Duodenal mucosa (tissue), 2 donors: ENCODE measurements around the gene MUC3A.
A peak's percentile ranks its signal among the peaks of the same experiment; 100 is the strongest.

Experiments used
- H3K27ac ChIP-seq: one replicate; pipeline ENCODE4 v1.7.0; 2013; ENCODE audit warnings: low read depth, low read length
- H3K27me3 ChIP-seq, 2 donors: one replicate each; pipeline ENCODE4 v1.7.0; 2013; ENCODE audit warnings: low read length in 2 of 2, control low read depth in 1 of 2; ENCODE audit not compliant: insufficient read depth in 2 of 2, control insufficient read depth in 1 of 2
- H3K36me3 ChIP-seq, 2 donors: one replicate each; pipeline ENCODE4 v1.7.0; 2013; ENCODE audit warnings: low read length in 2 of 2, control low read depth in 1 of 2; ENCODE audit not compliant: insufficient read depth in 2 of 2, control insufficient read depth in 1 of 2
- H3K4me1 ChIP-seq, 2 donors: one replicate each; pipeline ENCODE4 v1.7.0; 2013; ENCODE audit warnings: low read length in 2 of 2, control low read depth in 1 of 2; ENCODE audit not compliant: insufficient read depth in 2 of 2, control insufficient read depth in 1 of 2
- H3K4me3 ChIP-seq, 2 donors: one replicate each; pipeline ENCODE4 v1.7.0; 2013; ENCODE audit warnings: low read length in 2 of 2, low read depth in 1 of 2
- H3K9ac ChIP-seq, 2 donors: one replicate each; pipeline ENCODE4 v1.7.0; 2013; ENCODE audit warnings: low read length in 2 of 2, low read depth in 1 of 2
- H3K9me3 ChIP-seq, 2 donors: one replicate each; pipeline ENCODE4 v1.7.0; 2013; ENCODE audit warnings: low read length in 2 of 2, control low read depth in 1 of 2; ENCODE audit not compliant: control insufficient read depth in 1 of 2

Gene MUC3A

DNA sequence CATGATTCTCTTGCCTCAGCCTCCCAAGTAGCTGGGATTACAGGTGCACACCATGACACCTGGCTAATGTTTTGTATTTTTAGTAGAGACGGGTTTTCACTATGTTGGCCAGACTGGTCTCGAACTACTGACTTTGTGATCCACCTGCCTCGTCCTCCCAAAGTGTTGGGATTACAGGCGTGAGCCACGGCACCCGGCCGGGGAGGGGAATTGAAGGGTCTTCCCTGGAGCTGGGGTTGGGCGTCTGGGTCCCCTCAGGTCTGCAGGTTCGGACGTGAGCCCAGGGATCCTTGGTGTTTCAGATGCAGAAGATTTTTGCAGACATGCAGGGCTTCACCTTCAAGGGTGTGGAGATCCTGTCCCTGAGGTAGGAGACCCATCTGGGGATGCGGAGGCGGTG is 14.1 kb downstream of the MUC3A start:
- Histone ChIP-seq H3K27me3 (peaks cover 20 to 32% of the 10 kb centered on the region in 2 donors), H3K9ac (no peak overlapping the region), H3K4me1 (peaks cover 22 to 23% of the 10 kb centered on the region in 2 donors), H3K36me3 (peaks cover 8 to 46% of the 10 kb centered on the region in 2 donors), H3K27ac (no peak overlapping the region), H3K4me3 (no peak overlapping the region), H3K9me3 (no peaks in the 10 kb centered on the region)

GRCh38 chr7:100963874-100964273 is 14.5 kb downstream of the MUC3A start:
- H3K27ac ChIP-seq: no peak overlapping the region
- no peaks in the 10 kb centered on the region for H3K9me3 ChIP-seq
- H3K9ac ChIP-seq: no peak overlapping the region
- peaks cover 27% of the 10 kb centered on the region in 2 donors for H3K4me1 ChIP-seq
- peaks cover 8 to 41% of the 10 kb centered on the region in 2 donors for H3K36me3 ChIP-seq
- no peak overlapping the region for H3K4me3 ChIP-seq
- H3K27me3 ChIP-seq: peaks cover 20 to 37% of the 10 kb centered on the region in 2 donors

GRCh38 chr7:100964630-100965029 is 15.3 kb downstream of the MUC3A start:
- Histone ChIP-seq H3K4me3 (no peak overlapping the region), H3K36me3 (peaks cover 7 to 36% of the 10 kb centered on the region in 2 donors), H3K27ac (no peak overlapping the region), H3K9me3 (no peaks in the 10 kb centered on the region), H3K27me3 (peaks cover 20 to 42% of the 10 kb centered on the region in 2 donors), H3K4me1 (peaks cover 27% of the 10 kb centered on the region in 2 donors), H3K9ac (no peak overlapping the region)

DNA sequence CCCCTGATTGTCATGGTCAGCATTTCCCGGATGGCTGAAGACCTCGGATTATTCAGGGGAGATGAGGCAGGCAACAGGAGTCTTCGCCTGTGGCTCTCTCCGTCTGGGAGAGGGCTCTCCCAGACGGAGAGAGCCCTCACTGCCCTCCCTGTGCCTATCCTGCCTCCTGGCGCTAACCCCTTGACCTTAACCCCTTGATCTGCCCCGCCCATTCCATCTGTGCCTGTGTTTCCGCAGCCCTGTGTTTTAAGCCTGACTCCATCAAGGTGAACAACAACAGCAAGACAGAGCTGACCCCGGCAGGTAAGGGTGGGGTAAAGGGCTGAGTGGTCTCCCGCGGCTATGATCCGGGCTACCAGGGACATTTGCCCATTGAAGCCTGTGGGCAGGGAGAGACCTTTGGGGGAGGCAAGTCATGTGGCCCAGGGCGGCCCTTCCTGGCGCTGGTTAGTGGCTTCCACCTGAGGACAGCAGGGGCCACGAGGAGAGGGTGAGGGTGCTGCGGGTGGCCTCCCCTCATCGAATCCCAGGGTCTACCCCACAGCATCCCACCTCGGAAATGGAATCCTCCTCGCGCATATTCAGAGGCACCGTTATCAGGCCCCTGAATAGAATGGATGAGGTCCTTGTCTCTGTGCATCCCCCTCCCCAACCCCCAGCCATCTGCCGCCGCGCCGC is 15.8 kb downstream of the MUC3A start:
- Histone ChIP-seq H3K9ac (peak overlapping the region; percentile 16 to 60), H3K4me1 (peaks cover 27% of the 10 kb centered on the region in 2 donors), H3K36me3 (peaks cover 2 to 35% of the 10 kb centered on the region in 2 donors), H3K27me3 (peaks cover 20 to 45% of the 10 kb centered on the region in 2 donors), H3K27ac (no peak overlapping the region), H3K4me3 (peak overlapping the region; percentile 60 to 75), H3K9me3 (no peaks in the 10 kb centered on the region)

GRCh38 chr7:100965723-100966541 is 16.6 kb downstream of the MUC3A start:
- Histone ChIP-seq H3K4me3 (peak overlapping the region; percentile 60 to 75), H3K9me3 (no peaks in the 10 kb centered on the region), H3K4me1 (peaks cover 27% of the 10 kb centered on the region in 2 donors), H3K27me3 (peaks cover 20 to 40% of the 10 kb centered on the region in 2 donors), H3K36me3 (peaks cover 0 to 27% of the 10 kb centered on the region in 2 donors), H3K9ac (peak overlapping the region; percentile 16 to 60), H3K27ac (peak overlapping the region; percentile 37)

DNA sequence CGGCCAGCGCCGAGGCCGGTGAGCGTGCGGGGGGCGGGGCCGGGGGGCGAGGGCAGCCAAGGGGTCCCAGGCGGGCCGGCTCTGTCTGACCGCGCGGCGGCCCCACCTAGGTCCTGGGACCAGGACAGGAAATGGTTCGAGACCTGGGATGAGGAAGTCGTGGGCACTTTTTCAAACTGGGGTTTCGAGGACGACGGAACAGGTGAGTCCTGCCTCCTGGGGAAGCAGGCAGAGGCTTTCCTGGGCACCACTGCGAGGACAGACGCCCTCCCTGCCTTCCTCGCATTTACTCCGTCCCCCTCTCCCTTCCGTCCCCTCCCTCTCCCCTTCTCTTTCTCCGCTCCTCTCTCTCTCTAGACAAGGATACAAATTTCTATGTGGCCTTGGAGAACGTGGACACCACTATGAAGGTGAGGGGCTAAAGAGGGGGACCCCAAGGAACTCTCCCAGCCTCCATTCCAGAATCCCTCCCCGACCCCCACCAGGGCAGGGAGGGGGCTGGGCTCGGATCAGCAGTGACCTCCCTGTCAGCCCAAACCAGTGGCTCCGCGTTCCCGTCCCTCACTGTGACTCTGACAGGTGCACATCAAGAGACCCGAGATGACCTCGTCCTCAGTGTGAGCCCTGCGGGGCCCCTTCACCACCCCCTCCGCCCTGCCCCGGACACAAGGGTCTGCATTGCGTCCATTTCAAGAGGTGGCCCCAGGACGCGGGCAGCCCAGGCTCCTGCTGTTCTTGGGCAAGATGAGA is 17.4 kb downstream of the MUC3A start:
- Histone ChIP-seq H3K9ac (peak overlapping the region; percentile 60 to 96), H3K4me3 (peak overlapping the region; percentile 60 to 75), H3K4me1 (peaks cover 27% of the 10 kb centered on the region in 2 donors), H3K9me3 (no peaks in the 10 kb centered on the region), H3K27me3 (peaks cover 20 to 40% of the 10 kb centered on the region in 2 donors), H3K36me3 (peaks cover 0 to 20% of the 10 kb centered on the region in 2 donors), H3K27ac (peak overlapping the region; percentile 37)

DNA sequence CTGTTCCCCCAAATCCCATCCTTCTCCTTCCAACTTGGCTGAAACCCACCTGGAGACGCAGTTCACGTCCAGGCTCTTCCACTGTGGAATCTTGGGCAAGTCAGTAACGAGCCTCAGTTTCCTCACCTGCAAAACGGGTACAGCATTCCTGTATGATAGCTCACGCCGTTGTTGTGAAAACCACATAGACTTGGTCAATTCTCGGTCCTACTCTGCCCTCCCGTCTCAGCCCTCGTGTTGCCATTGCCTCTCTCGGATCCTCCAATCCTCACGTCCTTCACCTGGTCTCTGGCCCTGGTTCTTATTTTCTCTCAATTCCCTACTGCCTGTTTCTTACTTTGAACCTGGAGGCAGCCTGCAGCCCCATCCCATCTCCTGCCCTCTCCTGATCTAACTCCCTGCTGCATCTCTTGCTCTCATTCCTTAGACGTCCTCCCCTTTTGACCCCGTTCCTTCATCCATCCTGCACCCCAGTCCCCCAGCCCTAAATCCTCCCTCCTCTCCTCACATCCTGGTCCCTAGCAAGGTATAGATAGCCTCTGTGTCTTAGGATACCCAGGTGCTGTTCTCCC is 18.0 kb downstream of the MUC3A start:
- Histone ChIP-seq H3K9ac (peak overlapping the region; percentile 60 to 96), H3K4me1 (peaks cover 27% of the 10 kb centered on the region in 2 donors), H3K27me3 (peaks cover 20 to 40% of the 10 kb centered on the region in 2 donors), H3K27ac (no peak overlapping the region), H3K9me3 (no peaks in the 10 kb centered on the region), H3K4me3 (peak overlapping the region; percentile 60 to 75), H3K36me3 (peaks cover 0 to 18% of the 10 kb centered on the region in 2 donors)

- peaks cover 27% of the 10 kb centered on the region in 2 donors for H3K4me1 ChIP-seq
- H3K36me3 ChIP-seq: peaks cover 0 to 16% of the 10 kb centered on the region in 2 donors
- no peak overlapping the region for H3K9ac ChIP-seq
- no peaks in the 10 kb centered on the region for H3K9me3 ChIP-seq
- peaks cover 20 to 40% of the 10 kb centered on the region in 2 donors for H3K27me3 ChIP-seq
- no peak overlapping the region for H3K27ac ChIP-seq
- peak overlapping the region in 1 of 2 donors; percentile 12 for H3K4me3 ChIP-seq
Observed at GRCh38 chr7:100968031-100968430, 18.7 kb downstream of the MUC3A start.

GRCh38 chr7:100968650-100969049 is 19.3 kb downstream of the MUC3A start:
- H3K4me1 ChIP-seq: peaks cover 27% of the 10 kb centered on the region in 2 donors
- no peaks in the 10 kb centered on the region for H3K9me3 ChIP-seq
- H3K4me3 ChIP-seq: no peak overlapping the region
- H3K9ac ChIP-seq: no peak overlapping the region
- no peak overlapping the region for H3K27ac ChIP-seq
- H3K36me3 ChIP-seq: peaks cover 0 to 13% of the 10 kb centered on the region in 2 donors
- peaks cover 20 to 37% of the 10 kb centered on the region in 2 donors for H3K27me3 ChIP-seq
